Breast epithelium (tissue), 4 donors: ENCODE measurements around the gene SEC31B. TPM values are rescaled to one million over a fixed set of nuclear protein-coding genes. Genes with fewer than 3 reads are reported as not detected.

Experiments
- DNase-seq, 2 donors: peaks; one replicate each; pipeline ENCODE4 v3.0.0-alpha.2; 2019; ENCODE audit warnings: low spot score in 2 of 2
- H3K27ac ChIP-seq, 2 donors: fragments of 200-600 bp; sonication (generic) in 1 of 2; one replicate each; pipeline ENCODE4 v1.5.1; 2016 to 2019; ENCODE audit warnings: mild to moderate bottlenecking in 1 of 2
- H3K27me3 ChIP-seq, 2 donors: fragments of 200-600 bp; sonication (generic) in 1 of 2; one replicate each; pipeline versions ENCODE4 v1.5.1 to v1.6.0; 2017 to 2019; ENCODE audit warnings: control low read depth in 1 of 2, mild to moderate bottlenecking in 1 of 2
- H3K36me3 ChIP-seq: fragments of 200-600 bp; one replicate; pipeline ENCODE4 v1.5.1; 2019
- H3K4me1 ChIP-seq, 2 donors: fragments of 200-600 bp; sonication (generic); one replicate each; pipeline ENCODE4 v1.5.1; 2016 to 2019; ENCODE audit warnings: control low read depth in 1 of 2
- H3K4me3 ChIP-seq, 3 donors: fragments of 200-600 bp; sonication (generic); 1 replicate in 2 of 3; 2 replicates in 1 of 3; pipeline ENCODE4 v1.5.1; 2016 to 2019; ENCODE audit warnings: mild to moderate bottlenecking in 3 of 3, moderate library complexity in 2 of 3
- H3K9me3 ChIP-seq, 2 donors: fragments of 200-600 bp; sonication (generic) in 1 of 2; one replicate each; pipeline ENCODE4 v1.5.1; 2016 to 2019; ENCODE audit warnings: control low read depth in 1 of 2
- POLR2A ChIP-seq: fragments of 450-650 bp; IDR thresholded peaks from one replicate; pipeline ENCODE4 v1.6.1; 2016; ENCODE audit warnings: antibody characterized with exemption, mild to moderate bottlenecking, moderate library complexity
- POLR2AphosphoS5 ChIP-seq, 3 donors: sonication (generic); formaldehyde crosslinking; IDR thresholded peaks; one replicate each; pipeline ENCODE4 v1.6.1; 2017; ENCODE audit warnings: antibody characterized with exemption in 3 of 3
- intact Hi-C: fragments of 100-400 bp; cut with DNase I; formaldehyde crosslinking; loops from one replicate; pipeline ENCODE4 v1.15.1; 2023; ENCODE audit warnings: low total_unique reads
- total RNA-seq, 3 donors: library from RNA; depleted of rRNA; stranded (reverse); fragments of >200 nt; gene quantifications; one replicate each; pipeline ENCODE4 v1.1.0, GENCODE V29; 2016
- TF ChIP-seq, protein P1 (sequence below), 3 donors: fragments of 450-650 bp; IDR thresholded peaks; one replicate each; pipeline ENCODE4 v1.5.1; 2016 to 2017; ENCODE audit warnings: antibody characterized with exemption in 3 of 3, mild to moderate bottlenecking in 3 of 3, moderate library complexity in 3 of 3

Gene SEC31B
- total RNA-seq, 3 donors from 2014 or later = 9.8 to 18.1 (median 12.1) TPM

GRCh38 chr10:100485801-100486495 is 33.7 kb downstream of the SEC31B start:
- Histone ChIP-seq H3K27me3 (peaks cover 0 to 4% of the 10 kb centered on the region in 2 donors), H3K4me3 (no peak overlapping the region), H3K4me1 (peaks cover 0 to 5% of the 10 kb centered on the region in 2 donors), H3K36me3 (no peaks in the 10 kb centered on the region), H3K27ac (no peak overlapping the region), H3K9me3 (no peaks in the 10 kb centered on the region)
- intact Hi-C loops = no loop called here
- TF ChIP-seq POLR2A (no peak), POLR2AphosphoS5 (IDR thresholded peaks at IDR 0.05) (no peak)
- TF ChIP-seq, protein P1, sequence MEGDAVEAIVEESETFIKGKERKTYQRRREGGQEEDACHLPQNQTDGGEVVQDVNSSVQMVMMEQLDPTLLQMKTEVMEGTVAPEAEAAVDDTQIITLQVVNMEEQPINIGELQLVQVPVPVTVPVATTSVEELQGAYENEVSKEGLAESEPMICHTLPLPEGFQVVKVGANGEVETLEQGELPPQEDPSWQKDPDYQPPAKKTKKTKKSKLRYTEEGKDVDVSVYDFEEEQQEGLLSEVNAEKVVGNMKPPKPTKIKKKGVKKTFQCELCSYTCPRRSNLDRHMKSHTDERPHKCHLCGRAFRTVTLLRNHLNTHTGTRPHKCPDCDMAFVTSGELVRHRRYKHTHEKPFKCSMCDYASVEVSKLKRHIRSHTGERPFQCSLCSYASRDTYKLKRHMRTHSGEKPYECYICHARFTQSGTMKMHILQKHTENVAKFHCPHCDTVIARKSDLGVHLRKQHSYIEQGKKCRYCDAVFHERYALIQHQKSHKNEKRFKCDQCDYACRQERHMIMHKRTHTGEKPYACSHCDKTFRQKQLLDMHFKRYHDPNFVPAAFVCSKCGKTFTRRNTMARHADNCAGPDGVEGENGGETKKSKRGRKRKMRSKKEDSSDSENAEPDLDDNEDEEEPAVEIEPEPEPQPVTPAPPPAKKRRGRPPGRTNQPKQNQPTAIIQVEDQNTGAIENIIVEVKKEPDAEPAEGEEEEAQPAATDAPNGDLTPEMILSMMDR (IDR thresholded peaks at IDR 0.05) = no peak
- DNase-seq = no peak

- TF ChIP-seq, protein P1 (IDR thresholded peaks at IDR 0.05) = no peak
- TF ChIP-seq POLR2AphosphoS5 (IDR thresholded peaks at IDR 0.05) (no peak), POLR2A (no peak)
- H3K9me3 ChIP-seq = no peaks in the 10 kb centered on the region
- H3K27me3 ChIP-seq = peaks cover 0 to 10% of the 10 kb centered on the region in 2 donors
- intact Hi-C loops = no loop called here
- peaks cover 0 to 5% of the 10 kb centered on the region in 2 donors for H3K4me1 ChIP-seq
- no peak overlapping the region for H3K27ac ChIP-seq
- no peak for DNase-seq
- no peaks in the 10 kb centered on the region for H3K36me3 ChIP-seq
- H3K4me3 ChIP-seq = no peak overlapping the region
These were observed 34.3 kb downstream of the SEC31B start for GRCh38 chr10:100485366-100485765.

- Histone ChIP-seq H3K36me3 (no peaks in the 10 kb centered on the region), H3K4me3 (no peak overlapping the region), H3K9me3 (no peaks in the 10 kb centered on the region), H3K27me3 (peaks cover 0 to 23% of the 10 kb centered on the region in 2 donors), H3K27ac (no peak overlapping the region), H3K4me1 (peaks cover 0 to 5% of the 10 kb centered on the region in 2 donors)
- TF ChIP-seq, protein P1 (IDR thresholded peaks at IDR 0.05) = no peak
- TF ChIP-seq POLR2AphosphoS5 (IDR thresholded peaks at IDR 0.05) (no peak), POLR2A (no peak)
- intact Hi-C loops = no loop called here
- no peak for DNase-seq
These were observed 35.6 kb downstream of the SEC31B start for GRCh38 chr10:100483876-100484666.

DNA sequence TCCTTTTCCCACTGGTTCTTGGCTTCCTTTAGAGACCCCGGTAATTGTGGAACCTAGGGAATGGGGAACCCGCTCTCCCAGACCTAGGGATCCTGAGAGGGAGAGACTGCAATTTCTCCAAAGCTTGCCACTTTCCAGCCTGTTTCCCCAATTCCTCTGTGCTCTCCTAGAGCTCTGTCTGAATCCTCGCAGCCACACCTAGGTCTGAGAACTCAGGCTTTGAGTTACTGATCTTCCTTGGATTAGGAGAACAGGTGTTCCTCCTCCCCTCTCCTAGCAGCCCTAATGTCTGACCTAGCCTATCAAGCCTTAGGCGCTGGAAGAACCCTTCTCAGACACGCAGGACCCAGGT is 36.9 kb downstream of the SEC31B start:
- no peaks in the 10 kb centered on the region for H3K36me3 ChIP-seq
- peaks cover 0 to 28% of the 10 kb centered on the region in 2 donors for H3K27me3 ChIP-seq
- H3K27ac ChIP-seq = no peak overlapping the region
- H3K9me3 ChIP-seq = no peaks in the 10 kb centered on the region
- peak overlapping the region in 2 of 3 donors; percentile 56 to 76 for H3K4me3 ChIP-seq
- intact Hi-C loops = no loop called here
- no peak for DNase-seq
- TF ChIP-seq, protein P1 (IDR thresholded peaks at IDR 0.05) = peak in 1 of 3 donors; percentile 4
- TF ChIP-seq POLR2A (no peak), POLR2AphosphoS5 (IDR thresholded peaks at IDR 0.05) (no peak)
- peaks cover 0 to 5% of the 10 kb centered on the region in 2 donors for H3K4me1 ChIP-seq
